Nephron progenitor cell (in vitro differentiated cells): ENCODE measurements around the gene FSTL4.

ENCODE experiments used
- DNase-seq: peaks from one replicate; pipeline ENCODE4 v3.0.0; 2021
- H3K27ac Mint-ChIP-seq: 2 replicates; pipeline ENCODE4 v1.8.0; 2021; ENCODE audit warnings: mild to moderate bottlenecking, moderate library complexity, mixed read lengths
- H3K27me3 Mint-ChIP-seq: 2 replicates; pipeline ENCODE4 v1.8.0; 2021; ENCODE audit warnings: mild to moderate bottlenecking, low read depth, mixed read lengths; ENCODE audit not compliant: poor library complexity
- H3K36me3 Mint-ChIP-seq: 2 replicates; pipeline ENCODE4 v1.8.0; 2021; ENCODE audit warnings: low read depth, mixed read lengths
- H3K4me1 Mint-ChIP-seq: 2 replicates; pipeline ENCODE4 v1.8.0; 2021; ENCODE audit warnings: mixed read lengths
- H3K4me3 Mint-ChIP-seq: 2 replicates; pipeline ENCODE4 v1.8.0; 2021; ENCODE audit warnings: mild to moderate bottlenecking, moderate library complexity, mixed read lengths
- H3K9me3 Mint-ChIP-seq: 2 replicates; pipeline ENCODE4 v1.8.0; 2021; ENCODE audit warnings: mild to moderate bottlenecking, moderate library complexity, mixed read lengths
- CTCF ChIP-seq: fragments of 200-600 bp; sonication (generic); IDR thresholded peaks from 2 replicates; pipeline ENCODE4 v1.5.0; 2021; ENCODE audit warnings: antibody characterized with exemption

FSTL4 gene

GRCh38 chr5:133406208-133406976 lies 205.9 kb downstream of the FSTL4 start:
- Mint-ChIP-seq H3K9me3 (no peaks in the 10 kb centered on the region), H3K4me1 (peaks cover 31% of the 10 kb centered on the region), H3K36me3 (no peaks in the 10 kb centered on the region), H3K4me3 (no peak overlapping the region), H3K27ac (no peak overlapping the region), H3K27me3 (peaks cover 24% of the 10 kb centered on the region)
- DNase-seq: no peak
- TF ChIP-seq CTCF: no peak

GRCh38 chr5:133405275-133406034 lies 206.9 kb downstream of the FSTL4 start:
- Mint-ChIP-seq H3K4me3 (no peak overlapping the region), H3K9me3 (no peaks in the 10 kb centered on the region), H3K27ac (no peak overlapping the region), H3K36me3 (no peaks in the 10 kb centered on the region), H3K4me1 (peaks cover 40% of the 10 kb centered on the region), H3K27me3 (peaks cover 16% of the 10 kb centered on the region)
- no peak for TF ChIP-seq CTCF
- no peak for DNase-seq

GRCh38 chr5:133404724-133405123 lies 207.6 kb downstream of the FSTL4 start:
- no peak for DNase-seq
- peaks cover 46% of the 10 kb centered on the region for H3K4me1 Mint-ChIP-seq
- no peak overlapping the region for H3K27ac Mint-ChIP-seq
- no peaks in the 10 kb centered on the region for H3K36me3 Mint-ChIP-seq
- H3K4me3 Mint-ChIP-seq: no peak overlapping the region
- TF ChIP-seq CTCF: no peak
- no peaks in the 10 kb centered on the region for H3K9me3 Mint-ChIP-seq
- peaks cover 13% of the 10 kb centered on the region for H3K27me3 Mint-ChIP-seq

GRCh38 chr5:133403741-133404364 lies 208.5 kb downstream of the FSTL4 start:
- Mint-ChIP-seq H3K4me3 (no peak overlapping the region), H3K4me1 (peaks cover 50% of the 10 kb centered on the region), H3K27ac (no peak overlapping the region), H3K36me3 (no peaks in the 10 kb centered on the region), H3K9me3 (no peaks in the 10 kb centered on the region), H3K27me3 (peaks cover 5% of the 10 kb centered on the region)
- no peak for TF ChIP-seq CTCF
- no peak for DNase-seq

- Mint-ChIP-seq H3K4me1 (peaks cover 54% of the 10 kb centered on the region), H3K27ac (no peak overlapping the region), H3K4me3 (no peak overlapping the region), H3K27me3 (peaks cover 5% of the 10 kb centered on the region), H3K9me3 (no peaks in the 10 kb centered on the region), H3K36me3 (no peaks in the 10 kb centered on the region)
- DNase-seq: no peak
- no peak for TF ChIP-seq CTCF
Observed at GRCh38 chr5:133402775-133403174, 209.6 kb downstream of the FSTL4 start.
